ENCODE measurements around the gene EFL1.
"Not testable (repeated sequence)": the region's sequence is repeated elsewhere in the genome, so short reads cannot be mapped to it uniquely, and the experiment has no call there.

EFL1 gene

GRCh38 chr15:82281276-82281675 is 18.7 kb upstream of the EFL1 start:
- not testable (repeated sequence) for DNase-seq (ENCODE audit: low read depth, low spot score)

- no peak for DNase-seq (ENCODE audit: low read depth, low spot score)
Measured at GRCh38 chr15:82275410-82275809, 12.9 kb upstream of the EFL1 start.

- no peak for DNase-seq (ENCODE audit: low read depth, low spot score)
Measured at GRCh38 chr15:82272154-82272553, 9.6 kb upstream of the EFL1 start.

GRCh38 chr15:82268454-82268853 is 5.9 kb upstream of the EFL1 start:
- not testable (repeated sequence) for DNase-seq (ENCODE audit: low read depth, low spot score)

- not testable (repeated sequence) for DNase-seq (ENCODE audit: low read depth, low spot score)
Measured at GRCh38 chr15:82267137-82267536, 4.6 kb upstream of the EFL1 start.

- DNase-seq (ENCODE audit: low read depth, low spot score), result no peak
Measured at GRCh38 chr15:82263350-82263749, 816 bp upstream of the EFL1 start.

GRCh38 chr15:82261566-82262421 is 740 bp downstream of the EFL1 start:
- not testable (repeated sequence) for DNase-seq (ENCODE audit: low read depth, low spot score)

GRCh38 chr15:82248261-82248660 is 14.3 kb downstream of the EFL1 start:
- DNase-seq (ENCODE audit: low read depth, low spot score), result not testable (repeated sequence)

- not testable (repeated sequence) for DNase-seq (ENCODE audit: low read depth, low spot score)
Measured at GRCh38 chr15:82245956-82246355, 16.6 kb downstream of the EFL1 start.

GRCh38 chr15:82243644-82244043 is 18.9 kb downstream of the EFL1 start:
- not testable (repeated sequence) for DNase-seq (ENCODE audit: low read depth, low spot score)

- DNase-seq (ENCODE audit: low read depth, low spot score), result not testable (repeated sequence)
Measured at GRCh38 chr15:82241836-82242499, 20.6 kb downstream of the EFL1 start.

GRCh38 chr15:82239685-82240391 is 22.7 kb downstream of the EFL1 start:
- no peak for DNase-seq (ENCODE audit: low read depth, low spot score)

GRCh38 chr15:82237944-82238534 is 24.5 kb downstream of the EFL1 start:
- DNase-seq (ENCODE audit: low read depth, low spot score), result not testable (repeated sequence)

- DNase-seq (ENCODE audit: low read depth, low spot score), result no peak
Measured at GRCh38 chr15:82231842-82232241, 30.7 kb downstream of the EFL1 start.

- DNase-seq (ENCODE audit: low read depth, low spot score), result no peak
Measured at GRCh38 chr15:82231233-82231632, 31.3 kb downstream of the EFL1 start.

- DNase-seq (ENCODE audit: low read depth, low spot score), result no peak
Measured at GRCh38 chr15:82228750-82229149, 33.8 kb downstream of the EFL1 start.

- not testable (repeated sequence) for DNase-seq (ENCODE audit: low read depth, low spot score)
Measured at GRCh38 chr15:82221535-82221934, 41.0 kb downstream of the EFL1 start.

GRCh38 chr15:82216092-82216491 is 46.4 kb downstream of the EFL1 start:
- DNase-seq (ENCODE audit: low read depth, low spot score), result not testable (repeated sequence)

- not testable (repeated sequence) for DNase-seq (ENCODE audit: low read depth, low spot score)
Measured at GRCh38 chr15:82212201-82212600, 50.3 kb downstream of the EFL1 start.

- not testable (repeated sequence) for DNase-seq (ENCODE audit: low read depth, low spot score)
Measured at GRCh38 chr15:82210066-82210597, 52.4 kb downstream of the EFL1 start.

- not testable (repeated sequence) for DNase-seq (ENCODE audit: low read depth, low spot score)
Measured at GRCh38 chr15:82204575-82204974, 58.0 kb downstream of the EFL1 start.
